ENCODE data around the gene THSD1. TPM values are rescaled to one million over a fixed set of nuclear protein-coding genes. Genes with fewer than 3 reads are reported as not detected.

THSD1 gene
- total and polyA plus RNA-seq, 9 of the 15 experiments (the other 6 are each of a cell fraction or from before 2014, with no cell fraction given): 0.01 to 0.11 (median 0.04) TPM; not detected in 2

DNA sequence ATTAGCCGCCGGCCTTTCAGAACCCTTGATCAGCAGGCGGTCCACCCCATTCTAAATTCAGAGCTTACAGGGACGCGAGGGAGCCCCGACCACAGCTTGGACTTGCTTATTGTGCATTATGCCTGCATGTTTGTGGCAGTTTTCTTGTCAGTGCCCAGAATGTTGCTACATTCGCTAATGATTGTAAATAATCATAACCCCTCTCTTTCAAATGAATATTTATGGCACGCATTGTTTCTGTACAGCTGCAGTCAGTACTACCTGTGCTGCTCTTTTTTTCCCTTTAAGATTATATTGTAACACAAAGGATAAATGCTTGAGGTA is 44.8 kb upstream of the THSD1 start:
- Histone ChIP-seq H3K36me3 (ENCODE audit: control insufficient read depth, insufficient read depth, low read length) (peaks cover 16% of the 10 kb centered on the region; the same call in 2 of the 3 replicates), H3K4me3 (no peak overlapping the region), H3K79me2 (ENCODE audit: control insufficient read depth, insufficient read depth, low read length) (peaks cover 52% of the 10 kb centered on the region), H3K9me1 (ENCODE audit: control insufficient read depth, insufficient read depth, low read length) (no peaks in the 10 kb centered on the region), H4K20me1 (replicated peaks; ENCODE audit: control insufficient read depth, insufficient read depth, low read length) (no peaks in the 10 kb centered on the region), H3K9me3 (replicated peaks; ENCODE audit: control insufficient read depth, insufficient read depth, low read depth, low read length) (no peaks in the 10 kb centered on the region; the same call in 1 of the 2 replicates), H3K27ac (ENCODE audit: extremely low read depth, low read depth, low read length) (no peak overlapping the region), H3K9ac (ENCODE audit: insufficient read depth in 1 of 2, low read depth in 2 of 2, low read length in 2 of 2) (no peak overlapping the region; a peak in 1 of 4 replicates), H3K4me2 (ENCODE audit: insufficient read depth, low read length) (peak overlapping the region; percentile 79), H3K4me1 (replicated peaks in 1 of 2; ENCODE audit: control insufficient read depth in 2 of 2, insufficient read depth in 2 of 2, low read length in 2 of 2) (peaks cover 0 to 9% of the 10 kb centered on the region in 2 experiments; a peak in 4 of 5 replicates), H3K27me3 (ENCODE audit: control insufficient read depth in 2 of 2, insufficient read depth in 2 of 2, low read length in 2 of 2) (no peaks in the 10 kb centered on the region), H2AFZ (ENCODE audit: low read depth, low read length) (peak overlapping the region; percentile 91)
- 8% methylated on average over 8 of the region's 8 CpGs for WGBS (ENCODE audit: insufficient coverage, low coverage, missing lambda C conversion rate)
- intact Hi-C loops (cut with micrococcal nuclease): loop anchor here (2.0 to 10.0 kb wide), 4 partner anchors 104 to 456 kb away; partner anchors contain the start of genes NEK3 and SUGT1
- no peak for TF ChIP-seq ETV6 (IDR thresholded peaks at IDR 0.05; ENCODE audit: borderline replicate concordance in 1 of 2, low read depth in 2 of 2, low read length in 1 of 2)
- TF ChIP-seq ETV6 (CRISPR knock-in tag; IDR thresholded peaks at IDR 0.05; ENCODE audit: borderline replicate concordance): no peak
- TF ChIP-seq, protein P1, sequence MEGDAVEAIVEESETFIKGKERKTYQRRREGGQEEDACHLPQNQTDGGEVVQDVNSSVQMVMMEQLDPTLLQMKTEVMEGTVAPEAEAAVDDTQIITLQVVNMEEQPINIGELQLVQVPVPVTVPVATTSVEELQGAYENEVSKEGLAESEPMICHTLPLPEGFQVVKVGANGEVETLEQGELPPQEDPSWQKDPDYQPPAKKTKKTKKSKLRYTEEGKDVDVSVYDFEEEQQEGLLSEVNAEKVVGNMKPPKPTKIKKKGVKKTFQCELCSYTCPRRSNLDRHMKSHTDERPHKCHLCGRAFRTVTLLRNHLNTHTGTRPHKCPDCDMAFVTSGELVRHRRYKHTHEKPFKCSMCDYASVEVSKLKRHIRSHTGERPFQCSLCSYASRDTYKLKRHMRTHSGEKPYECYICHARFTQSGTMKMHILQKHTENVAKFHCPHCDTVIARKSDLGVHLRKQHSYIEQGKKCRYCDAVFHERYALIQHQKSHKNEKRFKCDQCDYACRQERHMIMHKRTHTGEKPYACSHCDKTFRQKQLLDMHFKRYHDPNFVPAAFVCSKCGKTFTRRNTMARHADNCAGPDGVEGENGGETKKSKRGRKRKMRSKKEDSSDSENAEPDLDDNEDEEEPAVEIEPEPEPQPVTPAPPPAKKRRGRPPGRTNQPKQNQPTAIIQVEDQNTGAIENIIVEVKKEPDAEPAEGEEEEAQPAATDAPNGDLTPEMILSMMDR (IDR thresholded peaks at IDR 0.05 in 2 of 3, conservative IDR thresholded peaks at IDR 0.05 in 1 of 3; ENCODE audit: insufficient read depth in 2 of 3, low read depth in 1 of 3, low read length in 3 of 3): peak in 1 of 3 experiments; percentile 43; a peak in 1 of 6 replicates
- TF ChIP-seq, protein P2, sequence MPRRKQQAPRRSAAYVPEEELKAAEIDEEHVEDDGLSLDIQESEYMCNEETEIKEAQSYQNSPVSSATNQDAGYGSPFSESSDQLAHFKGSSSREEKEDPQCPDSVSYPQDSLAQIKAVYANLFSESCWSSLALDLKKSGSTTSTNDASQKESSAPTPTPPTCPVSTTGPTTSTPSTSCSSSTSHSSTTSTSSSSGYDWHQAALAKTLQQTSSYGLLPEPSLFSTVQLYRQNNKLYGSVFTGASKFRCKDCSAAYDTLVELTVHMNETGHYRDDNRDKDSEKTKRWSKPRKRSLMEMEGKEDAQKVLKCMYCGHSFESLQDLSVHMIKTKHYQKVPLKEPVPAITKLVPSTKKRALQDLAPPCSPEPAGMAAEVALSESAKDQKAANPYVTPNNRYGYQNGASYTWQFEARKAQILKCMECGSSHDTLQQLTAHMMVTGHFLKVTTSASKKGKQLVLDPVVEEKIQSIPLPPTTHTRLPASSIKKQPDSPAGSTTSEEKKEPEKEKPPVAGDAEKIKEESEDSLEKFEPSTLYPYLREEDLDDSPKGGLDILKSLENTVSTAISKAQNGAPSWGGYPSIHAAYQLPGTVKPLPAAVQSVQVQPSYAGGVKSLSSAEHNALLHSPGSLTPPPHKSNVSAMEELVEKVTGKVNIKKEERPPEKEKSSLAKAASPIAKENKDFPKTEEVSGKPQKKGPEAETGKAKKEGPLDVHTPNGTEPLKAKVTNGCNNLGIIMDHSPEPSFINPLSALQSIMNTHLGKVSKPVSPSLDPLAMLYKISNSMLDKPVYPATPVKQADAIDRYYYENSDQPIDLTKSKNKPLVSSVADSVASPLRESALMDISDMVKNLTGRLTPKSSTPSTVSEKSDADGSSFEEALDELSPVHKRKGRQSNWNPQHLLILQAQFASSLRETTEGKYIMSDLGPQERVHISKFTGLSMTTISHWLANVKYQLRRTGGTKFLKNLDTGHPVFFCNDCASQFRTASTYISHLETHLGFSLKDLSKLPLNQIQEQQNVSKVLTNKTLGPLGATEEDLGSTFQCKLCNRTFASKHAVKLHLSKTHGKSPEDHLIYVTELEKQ (CRISPR knock-in tag; IDR thresholded peaks at IDR 0.05): no peak
- no peak for TF ChIP-seq ZC3H4 (CRISPR knock-in tag; IDR thresholded peaks at IDR 0.05; ENCODE audit: borderline replicate concordance)
- TF ChIP-seq FOSL1 (tag; conservative IDR thresholded peaks at IDR 0.05): 0 out of 2 replicates have a peak, but pooled peaks have one; percentile 5
- 0 out of 4 replicates have a peak, but pooled peaks of 1 of the 2 experiments have one; percentile 1 for TF ChIP-seq NONO (IDR thresholded peaks at IDR 0.05; ENCODE audit: low read depth in 2 of 2, low read length in 1 of 2)
- TF ChIP-seq, protein P3, sequence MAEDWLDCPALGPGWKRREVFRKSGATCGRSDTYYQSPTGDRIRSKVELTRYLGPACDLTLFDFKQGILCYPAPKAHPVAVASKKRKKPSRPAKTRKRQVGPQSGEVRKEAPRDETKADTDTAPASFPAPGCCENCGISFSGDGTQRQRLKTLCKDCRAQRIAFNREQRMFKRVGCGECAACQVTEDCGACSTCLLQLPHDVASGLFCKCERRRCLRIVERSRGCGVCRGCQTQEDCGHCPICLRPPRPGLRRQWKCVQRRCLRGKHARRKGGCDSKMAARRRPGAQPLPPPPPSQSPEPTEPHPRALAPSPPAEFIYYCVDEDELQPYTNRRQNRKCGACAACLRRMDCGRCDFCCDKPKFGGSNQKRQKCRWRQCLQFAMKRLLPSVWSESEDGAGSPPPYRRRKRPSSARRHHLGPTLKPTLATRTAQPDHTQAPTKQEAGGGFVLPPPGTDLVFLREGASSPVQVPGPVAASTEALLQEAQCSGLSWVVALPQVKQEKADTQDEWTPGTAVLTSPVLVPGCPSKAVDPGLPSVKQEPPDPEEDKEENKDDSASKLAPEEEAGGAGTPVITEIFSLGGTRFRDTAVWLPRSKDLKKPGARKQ (CRISPR knock-in tag; IDR thresholded peaks at IDR 0.05): no peak
- 0 out of 2 replicates have a peak, but pooled peaks have one; percentile 1 for TF ChIP-seq RBM34 (IDR thresholded peaks at IDR 0.05; ENCODE audit: borderline replicate concordance, insufficient read depth, low read length)
- BruUV-seq (replicated peaks): TSS peak; percentile 1
- CTCF ChIA-PET (ENCODE audit: low intra/inter-chr PET ratio): interaction anchor here (0.7 to 0.8 kb wide), 3 partner anchors 323 to 1325 kb away, joined by 3 read pairs; no protein-coding TSS in a partner anchor
- no peak for DNase-seq (ENCODE audit: extremely low read depth in 1 of 4, low spot score in 3 of 4)
- in situ Hi-C loops (cut with MboI): no loop called here
- FAIRE-seq: peak; percentile 76
- POLR2A ChIA-PET: interaction anchor here (1.5 kb wide), 1 partner anchor 101 kb away, joined by 7 read pairs; no protein-coding TSS in a partner anchor
- ATAC-seq: no peak

Measured in K562 (cell line).